ENCODE measurements around the gene BSPRY.

DNA sequence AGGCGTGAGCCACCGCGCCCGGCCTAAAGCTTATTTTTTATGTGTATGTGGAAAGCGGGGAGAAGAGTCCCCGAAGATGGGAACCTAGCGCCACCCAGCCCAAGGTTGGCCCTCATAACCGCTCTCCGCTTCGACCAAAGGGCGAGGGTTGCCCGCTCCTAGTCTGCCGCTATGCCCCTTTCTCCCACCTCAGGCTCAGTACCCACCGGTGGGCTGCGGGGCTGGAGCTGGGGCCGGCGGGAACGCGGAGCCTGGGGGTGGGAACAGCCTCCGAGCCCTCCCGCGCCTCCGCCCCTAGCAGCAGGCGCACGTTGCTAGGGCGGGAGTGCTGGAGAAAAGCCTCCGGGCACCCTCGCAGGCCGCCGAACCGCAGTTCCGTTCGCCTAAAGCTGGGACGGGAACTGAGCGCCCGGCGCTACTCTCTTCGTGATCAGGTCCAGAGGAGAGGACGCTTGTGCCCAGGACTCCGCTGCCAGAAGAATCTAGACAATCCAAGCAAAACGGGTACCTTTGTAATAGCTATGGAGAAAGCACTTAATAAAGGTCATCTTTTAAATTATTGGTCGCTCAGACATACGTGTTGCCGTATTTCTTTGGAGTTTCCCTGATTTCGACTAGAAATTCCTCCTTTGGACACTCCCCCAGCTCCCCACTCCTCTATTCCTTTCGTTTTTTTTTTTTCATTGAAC, 9.2 kb upstream of the BSPRY start, which contains the start of gene WDR31:
- no peak for TF ChIP-seq CTCF (IDR thresholded peaks at IDR 0.05; ENCODE audit: insufficient read depth, low read depth, low read length)
- TF ChIP-seq EZH2 (IDR thresholded peaks at IDR 0.05; ENCODE audit: insufficient read depth, low read length) = no peak

All from astrocyte (in vitro differentiated cells and primary cell).